GM18858 (cell line): ENCODE data around the gene PRRX2.

Source experiments
- ATAC-seq: cut with Tn5 transposase; IDR thresholded peaks from one replicate; pipeline ENCODE4 v1.9.1; 2021; ENCODE audit not compliant: unreplicated experiment

Gene PRRX2

GRCh38 chr9:129703667-129704355 is 38.4 kb downstream of the PRRX2 start:
- no peak for ATAC-seq

- ATAC-seq, result no peak
Observed at GRCh38 chr9:129704807-129705206, 39.4 kb downstream of the PRRX2 start.

- ATAC-seq, result no peak
Observed at GRCh38 chr9:129708793-129709192, 43.3 kb downstream of the PRRX2 start.

GRCh38 chr9:129709438-129710168 is 44.2 kb downstream of the PRRX2 start:
- ATAC-seq, result no peak

DNA sequence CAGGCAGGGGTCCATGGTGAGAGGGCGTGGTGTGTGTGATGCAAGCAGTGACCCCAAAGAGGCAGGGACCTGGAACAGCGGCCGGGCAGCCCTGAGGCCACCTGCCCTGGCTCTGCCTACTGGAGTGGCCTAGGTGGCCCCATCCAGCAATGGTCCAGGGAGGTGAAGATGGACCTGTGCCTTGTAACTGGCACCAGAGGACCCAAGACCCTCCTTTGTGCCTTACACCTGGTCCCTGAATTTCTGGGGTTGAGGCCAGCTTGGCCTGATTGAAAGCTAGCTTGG is 44.7 kb downstream of the PRRX2 start:
- ATAC-seq, result no peak

GRCh38 chr9:129712634-129713401 is 47.4 kb downstream of the PRRX2 start:
- no peak for ATAC-seq

GRCh38 chr9:129713402-129713679 is 47.9 kb downstream of the PRRX2 start:
- no peak for ATAC-seq

- no peak for ATAC-seq
Observed at GRCh38 chr9:129714511-129715061, 49.1 kb downstream of the PRRX2 start.

- ATAC-seq, result no peak
Observed at GRCh38 chr9:129716091-129716490, 50.6 kb downstream of the PRRX2 start.

DNA sequence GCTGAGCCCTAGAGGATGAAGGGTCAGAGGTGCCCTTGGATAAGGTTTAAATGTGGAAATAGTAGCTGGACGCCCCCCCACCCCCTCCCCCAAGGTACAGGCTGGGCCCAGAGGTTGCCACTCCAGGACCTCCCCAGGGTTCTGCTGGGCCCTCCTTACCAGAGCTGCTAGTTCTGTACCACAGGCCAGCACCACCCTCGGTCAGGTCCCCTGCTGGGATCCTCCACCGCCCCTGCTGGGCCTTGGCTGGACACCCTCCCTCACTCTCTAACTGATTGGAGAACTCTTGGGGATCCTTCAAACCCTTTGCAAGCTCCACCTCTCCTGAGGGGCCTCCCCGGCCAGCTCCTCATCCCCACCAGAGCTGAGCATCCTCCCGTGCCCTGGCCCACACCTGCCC is 52.5 kb downstream of the PRRX2 start:
- no peak for ATAC-seq

DNA sequence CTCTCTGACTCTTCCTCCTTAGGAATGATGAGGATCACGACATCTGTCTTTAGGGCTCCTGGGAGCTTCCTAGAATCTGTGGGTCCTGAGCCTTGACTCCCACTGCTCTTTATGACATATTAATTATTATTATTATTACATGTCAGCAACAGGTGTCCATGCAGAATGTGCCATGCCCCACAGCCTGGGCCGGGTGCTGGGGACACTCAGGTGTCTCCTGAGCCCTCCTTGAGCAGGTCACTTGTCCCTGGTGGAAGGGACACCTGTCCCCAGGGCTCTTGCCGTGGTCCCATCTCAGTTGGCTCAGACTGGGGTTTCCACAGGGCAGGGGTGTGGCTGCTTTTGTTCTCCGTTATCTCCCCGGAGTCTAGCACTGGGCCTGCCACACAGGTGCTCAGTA is 53.2 kb downstream of the PRRX2 start:
- ATAC-seq, result no peak

- no peak for ATAC-seq
Observed at GRCh38 chr9:129719135-129719534, 53.7 kb downstream of the PRRX2 start.

- ATAC-seq, result no peak
Observed at GRCh38 chr9:129720181-129720864, 54.9 kb downstream of the PRRX2 start.

- ATAC-seq, result no peak
Observed at GRCh38 chr9:129720865-129721545, 55.6 kb downstream of the PRRX2 start.

DNA sequence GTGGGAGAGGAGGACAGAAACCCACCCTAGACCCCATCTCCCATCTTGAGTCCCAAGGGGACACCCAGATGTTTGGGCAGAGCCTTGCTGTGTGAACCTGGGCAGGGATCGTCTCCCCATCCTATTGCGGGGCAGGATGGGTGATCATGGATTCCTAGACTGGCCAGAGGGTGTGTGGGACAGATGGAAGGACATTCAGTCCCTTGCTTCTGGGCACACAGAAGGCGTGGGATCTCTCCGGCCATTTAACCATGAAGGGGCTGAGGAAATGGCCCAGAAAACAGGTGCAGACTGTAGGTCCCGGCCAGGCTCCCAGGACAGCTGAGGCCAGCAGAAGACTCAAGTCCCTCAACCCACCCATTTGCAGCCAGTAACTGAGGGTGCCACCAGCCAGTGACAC is 57.5 kb downstream of the PRRX2 start:
- ATAC-seq, result no peak

DNA sequence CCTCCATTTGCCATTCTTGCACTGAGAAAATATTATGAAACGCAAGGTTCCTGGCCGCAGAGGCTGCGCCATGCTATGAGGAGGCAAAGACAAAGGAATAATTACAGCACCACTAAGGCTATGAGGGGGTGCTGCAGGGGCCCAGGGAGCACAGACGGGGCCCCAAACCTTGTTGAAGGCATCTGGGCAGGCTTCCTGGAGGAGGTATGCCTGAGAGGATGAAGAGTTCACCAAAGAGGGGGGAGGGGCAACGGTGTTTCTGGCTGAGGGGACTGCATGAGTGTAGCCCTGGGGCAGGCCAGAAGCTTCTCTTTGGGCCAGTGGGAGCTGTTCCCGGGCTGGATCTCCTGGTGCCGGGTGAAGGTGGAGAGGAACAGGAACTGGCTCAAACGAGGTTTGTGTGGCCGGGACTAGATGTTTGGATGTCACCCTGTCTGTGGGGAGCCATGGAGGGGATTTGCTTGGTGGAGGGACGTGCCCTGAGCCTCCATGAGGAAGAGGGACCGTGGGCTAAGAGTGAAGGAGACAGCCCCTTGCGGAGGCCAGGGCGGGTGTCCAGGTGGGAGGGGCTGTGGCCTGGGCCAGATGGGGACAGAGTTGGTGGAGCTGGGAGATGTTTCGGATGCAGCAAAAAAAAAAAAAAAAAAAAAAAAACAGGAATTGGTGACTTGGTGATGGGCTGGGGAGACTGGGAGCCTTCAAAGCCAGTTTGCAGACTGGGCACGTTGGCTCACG is 59.2 kb downstream of the PRRX2 start:
- ATAC-seq, result no peak

DNA sequence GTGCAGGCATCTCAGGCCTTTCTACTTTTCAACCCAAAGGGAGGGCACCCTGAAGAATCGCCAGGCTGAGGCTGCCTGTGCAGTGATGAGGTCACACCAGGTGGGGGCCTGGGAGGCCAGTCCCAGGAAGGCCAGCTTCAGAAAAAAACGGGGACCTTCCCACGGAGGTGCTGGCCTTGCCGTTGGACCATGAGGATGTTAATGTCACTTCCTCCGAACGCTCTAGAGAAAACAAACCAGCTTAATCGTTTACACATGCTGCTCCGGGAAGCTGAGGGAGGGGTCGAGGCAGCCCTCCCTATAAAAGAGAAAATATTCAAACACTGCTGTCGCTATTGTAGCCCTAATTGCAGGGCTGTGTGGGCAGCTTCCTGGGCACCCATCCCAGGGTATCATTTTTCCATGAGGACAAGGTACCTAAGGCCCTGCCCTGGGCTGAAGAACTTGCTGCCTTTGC is 60.4 kb downstream of the PRRX2 start:
- no peak for ATAC-seq

GRCh38 chr9:129726322-129727160 is 61.1 kb downstream of the PRRX2 start:
- no peak for ATAC-seq

GRCh38 chr9:129728744-129729143 is 63.3 kb downstream of the PRRX2 start:
- no peak for ATAC-seq
